Stimulated activated naive CD8-positive, alpha-beta T cell treated with anti-CD3 and anti-CD28 coated beads, Interleukin-15, Interleukin-2, amounts not matched to agents 100 ng/mL and 50 ng/mL, for 24 hours (primary cell): ENCODE measurements around the gene NUDT9.
A peak's percentile ranks its signal among the peaks of the same experiment; 100 is the strongest.
"Not testable (repeated sequence)": the region's sequence is repeated elsewhere in the genome, so short reads cannot be mapped to it uniquely, and the experiment has no call there.

Experiments used
- H3K27ac Mint-ChIP-seq: one replicate; pipeline ENCODE4 v1.8.0; 2021; ENCODE audit warnings: mild to moderate bottlenecking, mixed read lengths
- H3K27me3 Mint-ChIP-seq: one replicate; pipeline ENCODE4 v1.8.0; 2021; ENCODE audit warnings: mixed read lengths
- H3K36me3 Mint-ChIP-seq: one replicate; pipeline ENCODE4 v1.8.0; 2021; ENCODE audit warnings: low read depth, mixed read lengths
- H3K4me1 Mint-ChIP-seq: one replicate; pipeline ENCODE4 v1.8.0; 2021; ENCODE audit warnings: low read depth, mixed read lengths
- H3K4me3 Mint-ChIP-seq: one replicate; pipeline ENCODE4 v1.8.0; 2021; ENCODE audit warnings: mild to moderate bottlenecking, mixed read lengths
- H3K9me3 Mint-ChIP-seq: one replicate; pipeline ENCODE4 v1.8.0; 2021; ENCODE audit warnings: mixed read lengths

The NUDT9 gene

GRCh38 chr4:87423317-87424098, 1.1 kb downstream of the NUDT9 start:
- Mint-ChIP-seq H3K9me3 (no peaks in the 10 kb centered on the region), H3K36me3 (peaks cover 4% of the 10 kb centered on the region), H3K4me1 (peaks cover 52% of the 10 kb centered on the region), H3K27ac (peak overlapping the region; percentile 5), H3K4me3 (peak overlapping the region; percentile 98), H3K27me3 (no peaks in the 10 kb centered on the region)

DNA sequence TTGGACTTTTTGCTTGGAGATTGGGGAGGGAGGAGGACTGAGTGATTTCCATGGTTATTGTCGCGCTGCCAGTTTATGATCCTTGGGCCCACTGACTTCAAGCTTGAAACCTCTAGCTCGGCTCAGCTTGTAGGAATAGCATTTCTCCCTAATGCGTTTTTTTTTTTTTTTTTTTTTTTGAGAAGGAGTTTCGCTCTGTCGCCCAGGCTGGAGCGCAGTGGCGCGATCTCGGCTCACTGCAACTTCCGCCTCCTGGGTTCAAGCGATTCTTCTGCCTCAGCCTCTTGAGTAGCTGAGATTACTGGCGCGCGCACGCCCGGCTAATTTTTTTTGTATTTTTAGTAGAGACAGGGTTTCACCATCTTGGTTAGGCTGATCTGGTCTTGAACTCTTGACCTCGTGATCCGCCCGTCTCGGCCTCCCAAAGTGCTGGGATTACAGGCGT, 1.7 kb downstream of the NUDT9 start:
- not testable (repeated sequence) for H3K27me3 Mint-ChIP-seq, H3K36me3 Mint-ChIP-seq, H3K9me3 Mint-ChIP-seq
- peaks cover 52% of the 10 kb centered on the region for H3K4me1 Mint-ChIP-seq
- peak overlapping the region; percentile 98 for H3K4me3 Mint-ChIP-seq
- peak overlapping the region; percentile 5 for H3K27ac Mint-ChIP-seq

GRCh38 chr4:87425711-87426110, 3.3 kb downstream of the NUDT9 start:
- H3K4me3 Mint-ChIP-seq: no peak overlapping the region
- H3K4me1 Mint-ChIP-seq: peaks cover 65% of the 10 kb centered on the region
- no peak overlapping the region for H3K27ac Mint-ChIP-seq
- peaks cover 4% of the 10 kb centered on the region for H3K36me3 Mint-ChIP-seq
- no peaks in the 10 kb centered on the region for H3K27me3 Mint-ChIP-seq
- no peaks in the 10 kb centered on the region for H3K9me3 Mint-ChIP-seq

GRCh38 chr4:87426865-87427517, 4.6 kb downstream of the NUDT9 start:
- peaks cover 58% of the 10 kb centered on the region for H3K4me1 Mint-ChIP-seq
- H3K4me3 Mint-ChIP-seq: no peak overlapping the region
- H3K27me3 Mint-ChIP-seq: no peaks in the 10 kb centered on the region
- H3K9me3 Mint-ChIP-seq: no peaks in the 10 kb centered on the region
- peaks cover 6% of the 10 kb centered on the region for H3K36me3 Mint-ChIP-seq
- H3K27ac Mint-ChIP-seq: no peak overlapping the region

GRCh38 chr4:87427518-87427868, 5.1 kb downstream of the NUDT9 start:
- Mint-ChIP-seq H3K9me3 (no peaks in the 10 kb centered on the region), H3K36me3 (peaks cover 7% of the 10 kb centered on the region), H3K27ac (no peak overlapping the region), H3K27me3 (no peaks in the 10 kb centered on the region), H3K4me1 (peaks cover 58% of the 10 kb centered on the region), H3K4me3 (no peak overlapping the region)

GRCh38 chr4:87428979-87429378, 6.6 kb downstream of the NUDT9 start:
- Mint-ChIP-seq H3K9me3 (no peaks in the 10 kb centered on the region), H3K27ac (no peak overlapping the region), H3K27me3 (no peaks in the 10 kb centered on the region), H3K4me3 (no peak overlapping the region), H3K36me3 (peaks cover 8% of the 10 kb centered on the region), H3K4me1 (peaks cover 50% of the 10 kb centered on the region)

DNA sequence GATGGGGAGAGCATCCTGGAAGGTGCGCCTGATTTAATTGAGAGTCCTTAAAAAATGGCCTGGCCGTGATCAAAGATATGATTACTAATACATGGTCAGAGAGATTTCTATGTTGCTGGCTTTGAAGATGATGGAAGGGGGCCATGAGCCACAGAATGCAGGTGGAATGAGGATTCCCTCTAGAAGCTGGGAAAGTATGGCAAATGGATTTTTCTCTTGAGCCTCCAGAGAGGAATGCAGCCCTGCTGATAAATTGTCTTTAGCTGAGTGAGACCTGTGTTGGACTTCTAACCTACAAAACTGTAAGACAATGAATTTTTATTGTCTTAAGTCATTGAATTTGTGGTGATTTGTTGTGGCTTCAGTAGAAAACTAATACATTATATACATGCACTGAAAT, 7.7 kb downstream of the NUDT9 start:
- no peak overlapping the region for H3K27ac Mint-ChIP-seq

DNA sequence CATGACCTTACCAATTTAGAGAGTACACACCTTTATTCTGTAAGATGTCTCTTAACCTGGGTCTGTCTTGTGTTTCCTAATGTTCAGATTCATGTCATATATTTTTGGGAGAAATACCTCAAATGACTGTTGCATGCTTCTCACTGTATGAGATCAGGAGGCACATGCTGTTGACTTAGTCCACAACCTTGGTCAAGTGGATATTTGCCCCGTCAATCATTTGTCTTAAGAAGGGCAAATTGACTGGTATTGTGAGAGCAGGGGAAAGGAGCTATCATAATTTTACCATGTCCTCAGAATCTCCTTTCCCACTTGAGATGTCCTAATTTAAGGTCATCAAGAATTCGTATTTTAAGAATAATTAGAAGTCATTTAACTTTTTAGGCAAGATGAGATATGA, 11.0 kb downstream of the NUDT9 start:
- Mint-ChIP-seq H3K4me1 (peaks cover 24% of the 10 kb centered on the region), H3K4me3 (no peak overlapping the region), H3K27me3 (no peaks in the 10 kb centered on the region), H3K36me3 (peaks cover 26% of the 10 kb centered on the region), H3K27ac (no peak overlapping the region), H3K9me3 (no peaks in the 10 kb centered on the region)

More for the DNA sequence above, 7.7 kb downstream of the NUDT9 start:
- H3K9me3 Mint-ChIP-seq: no peaks in the 10 kb centered on the region
- H3K4me3 Mint-ChIP-seq: no peak overlapping the region
- H3K36me3 Mint-ChIP-seq: peaks cover 8% of the 10 kb centered on the region
- H3K27me3 Mint-ChIP-seq: no peaks in the 10 kb centered on the region
- H3K4me1 Mint-ChIP-seq: peaks cover 42% of the 10 kb centered on the region

DNA sequence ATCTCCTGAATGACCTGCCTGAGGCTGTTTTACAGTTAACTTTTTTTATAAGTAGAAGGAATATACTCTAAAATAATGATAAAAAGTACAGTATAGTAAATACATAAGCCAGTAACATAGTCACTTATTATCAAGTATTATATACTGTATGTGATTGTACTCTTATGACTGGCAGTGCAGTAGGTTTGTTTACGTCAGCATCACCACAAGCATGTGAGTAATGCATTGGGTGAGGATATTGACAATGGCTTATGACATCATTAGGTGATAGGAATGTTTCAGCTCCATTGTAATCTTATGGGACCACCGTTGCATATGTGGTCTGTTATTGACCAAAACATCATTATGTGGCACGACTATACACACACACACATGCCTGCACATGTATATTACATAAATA, 20.5 kb downstream of the NUDT9 start:
- H3K9me3 Mint-ChIP-seq: no peaks in the 10 kb centered on the region
- H3K4me3 Mint-ChIP-seq: no peak overlapping the region
- H3K27ac Mint-ChIP-seq: no peak overlapping the region
- H3K36me3 Mint-ChIP-seq: peaks cover 58% of the 10 kb centered on the region
- H3K27me3 Mint-ChIP-seq: no peaks in the 10 kb centered on the region
- H3K4me1 Mint-ChIP-seq: no peaks in the 10 kb centered on the region

- Mint-ChIP-seq H3K27me3 (no peaks in the 10 kb centered on the region), H3K36me3 (peaks cover 49% of the 10 kb centered on the region), H3K4me1 (no peaks in the 10 kb centered on the region), H3K4me3 (no peak overlapping the region), H3K9me3 (no peaks in the 10 kb centered on the region), H3K27ac (no peak overlapping the region)
These were observed 22.4 kb downstream of the NUDT9 start for GRCh38 chr4:87444741-87445140.

DNA sequence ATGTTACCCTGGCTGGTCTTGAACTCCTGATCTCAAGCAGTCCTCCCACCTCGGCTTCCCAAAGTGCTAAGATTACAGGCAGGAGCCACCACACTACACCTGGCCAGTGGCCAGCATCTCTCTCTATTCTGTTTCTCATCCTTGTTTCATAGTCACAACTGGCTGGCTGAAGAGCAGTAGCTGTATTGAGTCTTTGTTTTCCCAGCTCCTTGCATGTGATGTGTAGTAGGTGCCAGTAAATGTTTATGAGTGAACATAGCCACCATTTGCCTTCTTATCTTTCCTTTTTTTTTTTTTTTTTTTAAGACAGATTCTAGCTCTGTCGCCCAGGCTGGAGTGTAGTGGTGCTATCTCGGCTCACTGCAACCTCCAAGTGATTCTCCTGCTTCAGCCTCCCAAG, 23.6 kb downstream of the NUDT9 start:
- Mint-ChIP-seq H3K27ac (no peak overlapping the region), H3K27me3 (no peaks in the 10 kb centered on the region)

DNA sequence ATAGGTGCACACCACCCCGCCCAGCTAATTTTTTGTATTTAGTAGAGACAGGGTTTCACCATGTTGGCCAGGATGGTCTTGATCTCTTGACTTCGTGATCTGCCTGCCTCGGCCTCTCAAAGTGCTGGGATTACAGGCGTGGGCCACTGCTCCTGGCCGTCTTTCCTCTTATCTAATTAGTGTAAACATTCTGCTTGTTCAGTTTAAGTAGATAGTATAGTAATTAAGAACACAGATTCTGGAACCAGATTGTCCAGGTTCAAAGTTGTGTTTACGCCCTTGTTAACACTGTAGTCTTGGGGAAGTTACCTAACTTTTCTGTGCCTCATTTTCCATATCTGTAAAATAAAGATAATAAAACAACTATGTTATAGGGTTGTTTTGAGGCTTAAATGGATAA, 24.0 kb downstream of the NUDT9 start:
- H3K4me3 Mint-ChIP-seq, H3K9me3 Mint-ChIP-seq, H3K27me3 Mint-ChIP-seq, H3K4me1 Mint-ChIP-seq, H3K27ac Mint-ChIP-seq: not testable (repeated sequence)
- H3K36me3 Mint-ChIP-seq: peaks cover 54% of the 10 kb centered on the region

More for the DNA sequence above, 23.6 kb downstream of the NUDT9 start:
- no peak overlapping the region for H3K4me3 Mint-ChIP-seq
- H3K4me1 Mint-ChIP-seq: no peaks in the 10 kb centered on the region
- H3K36me3 Mint-ChIP-seq: peaks cover 52% of the 10 kb centered on the region
- H3K9me3 Mint-ChIP-seq: no peaks in the 10 kb centered on the region

- no peak overlapping the region for H3K27ac Mint-ChIP-seq
- no peaks in the 10 kb centered on the region for H3K27me3 Mint-ChIP-seq
- no peaks in the 10 kb centered on the region for H3K4me1 Mint-ChIP-seq
- H3K36me3 Mint-ChIP-seq: peaks cover 44% of the 10 kb centered on the region
- H3K4me3 Mint-ChIP-seq: no peak overlapping the region
- no peaks in the 10 kb centered on the region for H3K9me3 Mint-ChIP-seq
These were observed 29.2 kb downstream of the NUDT9 start for GRCh38 chr4:87451537-87451936.

- Mint-ChIP-seq H3K27ac (no peak overlapping the region), H3K27me3 (no peaks in the 10 kb centered on the region), H3K36me3 (peaks cover 30% of the 10 kb centered on the region), H3K9me3 (no peaks in the 10 kb centered on the region), H3K4me1 (no peaks in the 10 kb centered on the region), H3K4me3 (no peak overlapping the region)
These were observed 36.5 kb downstream of the NUDT9 start for GRCh38 chr4:87458913-87459312.

DNA sequence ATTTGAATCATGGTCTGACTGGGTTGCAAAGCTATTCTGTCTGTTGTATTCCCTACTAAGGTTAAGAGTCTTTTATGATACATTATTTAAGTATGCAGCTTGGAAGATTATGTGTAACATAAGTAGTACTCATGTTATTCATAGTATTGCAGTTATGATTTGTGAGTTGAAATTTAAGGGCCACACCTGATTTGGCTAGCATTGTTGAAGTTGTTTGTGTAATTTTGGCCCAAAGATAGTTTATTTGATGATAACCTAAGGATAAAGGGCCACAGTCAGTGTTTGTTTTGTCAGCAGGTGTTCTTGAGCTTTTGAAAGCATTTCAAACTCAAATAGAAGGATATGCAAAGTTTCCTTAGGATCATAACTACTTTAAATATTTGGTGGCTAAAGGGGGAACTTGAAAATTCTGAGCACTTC, 38.9 kb downstream of the NUDT9 start:
- H3K27ac Mint-ChIP-seq: no peak overlapping the region
- no peaks in the 10 kb centered on the region for H3K4me1 Mint-ChIP-seq
- H3K27me3 Mint-ChIP-seq: no peaks in the 10 kb centered on the region
- no peaks in the 10 kb centered on the region for H3K9me3 Mint-ChIP-seq
- no peak overlapping the region for H3K4me3 Mint-ChIP-seq
- peaks cover 17% of the 10 kb centered on the region for H3K36me3 Mint-ChIP-seq

DNA sequence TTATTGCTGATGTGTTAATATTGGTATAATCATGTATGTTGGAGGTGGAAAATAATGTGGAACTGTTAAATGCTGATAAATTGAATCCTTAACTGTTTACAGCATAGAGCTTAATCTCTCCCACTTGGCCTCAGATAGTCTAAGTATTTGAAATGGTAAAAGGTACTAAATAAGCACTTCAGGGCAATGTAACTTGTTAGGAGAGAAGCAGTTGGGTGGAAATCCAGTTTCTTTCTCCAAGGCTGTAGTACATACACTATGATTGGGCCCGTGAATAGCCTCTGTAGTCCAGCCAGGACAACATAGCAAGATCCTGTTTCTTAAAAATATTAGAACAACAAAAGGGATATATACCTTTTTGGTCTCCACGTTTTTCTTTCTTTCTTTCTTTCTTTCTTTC, 39.7 kb downstream of the NUDT9 start:
- Mint-ChIP-seq H3K9me3 (no peaks in the 10 kb centered on the region), H3K36me3 (peaks cover 17% of the 10 kb centered on the region), H3K27me3 (no peaks in the 10 kb centered on the region), H3K4me3 (no peak overlapping the region), H3K4me1 (no peaks in the 10 kb centered on the region), H3K27ac (no peak overlapping the region)
